HepG2 (cell line): ENCODE data around the gene TEX14. TPM values are rescaled to one million over a fixed set of nuclear protein-coding genes. Genes with fewer than 3 reads are reported as not detected.

Experiments
- ATAC-seq: fragments of 200-7000 bp; cut with Tn5 transposase; 3 replicates; pipeline ENCODE4 v1.9.1; 2020; ENCODE audit warnings: mild to moderate bottlenecking, moderate library complexity
- BruUV-seq: library from RNA; stranded (reverse); fragments of 400-500 nt; replicated peaks from 2 replicates; lab custom pipeline; 2021; lab: Mats Ljungman, UMichigan
- CTCF ChIA-PET: fragments of 300-600 bp; formaldehyde crosslinking; extraction: SDS; loops from one replicate; lab custom pipeline; 2021; ENCODE audit warnings: low total read pairs, inconsistent platforms, low intra/inter-chr PET ratio; lab: Yijun Ruan, JAX
- POLR2A ChIA-PET: fragments of 350-600 bp; sonication (Branson Sonifier 250); formaldehyde crosslinking; loops from one replicate; lab custom pipeline; 2020; ENCODE audit warnings: antibody characterized with exemption, inconsistent platforms; lab: Yijun Ruan, JAX
- DNase-seq: peaks from one replicate; pipeline ENCODE4 v3.0.0-alpha.2; 2015; ENCODE audit warnings: low spot score
- FAIRE-seq: peaks from 3 replicates; lab custom pipeline; 2011; peaks lifted over from hg19 to GRCh38; lab: Jason Lieb, UNC
- H2AFZ ChIP-seq: one replicate; pipeline ENCODE4 v1.6.1; 2011; ENCODE audit warnings: low read length, inconsistent platforms
- H3K27ac ChIP-seq: fragments of 300-600 bp; 3 replicates; pipeline ENCODE4 v1.8.0; 2011; ENCODE audit warnings: mixed run types, mild to moderate bottlenecking, mixed read lengths, low read length, inconsistent platforms; ENCODE audit not compliant: insufficient read depth; ENCODE audit errors: extremely low read length
- H3K27me3 ChIP-seq, 2 experiments: fragments of 200-600 bp in 1 of 2; 2 replicates in 1 of 2; 3 replicates in 1 of 2; pipeline versions ENCODE4 v1.6.0 to v1.8.0; 2011; ENCODE audit warnings: low read length in 2 of 2, mild to moderate bottlenecking in 2 of 2, moderate library complexity in 2 of 2, inconsistent platforms in 1 of 2; ENCODE audit not compliant: insufficient read depth in 2 of 2, control insufficient read depth in 1 of 2
- H3K36me3 ChIP-seq, 2 experiments: fragments of 200-600 bp in 1 of 2; replicated peaks in 1 of 2; 2 replicates in 1 of 2; 3 replicates in 1 of 2; pipeline versions ENCODE4 v1.5.1 to v1.8.0; 2011; ENCODE audit warnings: low read length in 2 of 2, inconsistent platforms in 1 of 2; ENCODE audit not compliant: insufficient read depth in 2 of 2, control insufficient read depth in 1 of 2
- H3K4me1 ChIP-seq: 2 replicates; pipeline ENCODE4 v1.5.1; 2012; ENCODE audit warnings: low read length, inconsistent platforms; ENCODE audit not compliant: insufficient read depth
- H3K4me2 ChIP-seq: 2 replicates; pipeline ENCODE4 v1.6.0; 2011; ENCODE audit warnings: low read depth, low read length, inconsistent platforms
- H3K4me3 ChIP-seq, 3 experiments: fragments of 200-600 bp in 1 of 3; sonication (generic), shearing (Covaris generic) in 1 of 3; replicated peaks in 1 of 3; 2 replicates each; pipeline ENCODE4 v1.5.1; 2011 to 2016; ENCODE audit warnings: low read length in 3 of 3, inconsistent platforms in 2 of 3, low read depth in 2 of 3, mild to moderate bottlenecking in 2 of 3, control low read depth in 1 of 3, mixed read lengths in 1 of 3; ENCODE audit not compliant: insufficient read depth in 1 of 3
- H3K79me2 ChIP-seq: one replicate; pipeline ENCODE4 v1.6.1; 2011; ENCODE audit warnings: low read length, inconsistent platforms; ENCODE audit not compliant: insufficient read depth
- H3K9ac ChIP-seq: 2 replicates; pipeline ENCODE4 v1.6.0; 2011; ENCODE audit warnings: mild to moderate bottlenecking, low read depth, low read length, inconsistent platforms; ENCODE audit not compliant: insufficient read depth
- H3K9me3 ChIP-seq: 2 replicates; pipeline ENCODE4 v1.5.1; 2012; ENCODE audit warnings: mild to moderate bottlenecking, low read length
- H4K20me1 ChIP-seq: 2 replicates; pipeline ENCODE4 v1.6.0; 2011; ENCODE audit warnings: inconsistent platforms, mild to moderate bottlenecking, low read length, moderate library complexity; ENCODE audit not compliant: insufficient read depth
- CHD2 ChIP-seq: IDR thresholded peaks from 2 replicates; pipeline ENCODE4 v1.6.1; 2011; ENCODE audit warnings: low read depth, low read length, improper control_type of control experiment
- DMAP1 ChIP-seq: IDR thresholded peaks from 2 replicates; pipeline ENCODE4 v1.6.1; 2016
- FOSL2 ChIP-seq: sonication (generic); formaldehyde crosslinking; IDR thresholded peaks from 2 replicates; pipeline ENCODE4 v1.4.0; 2020; ENCODE audit warnings: missing genetic modification reagents
- MAFF ChIP-seq: IDR thresholded peaks from 2 replicates; pipeline ENCODE4 v1.6.1; 2011; ENCODE audit warnings: low read depth, low read length, improper control_type of control experiment
- MAFK ChIP-seq, 2 experiments: IDR thresholded peaks in 1 of 2; conservative IDR thresholded peaks in 1 of 2; 2 replicates each; pipeline ENCODE4 v1.6.1; 2011; ENCODE audit warnings: improper control_type of control experiment in 2 of 2, low read length in 2 of 2
- NFE2L2 ChIP-seq: fragments of 150-350 bp; IDR thresholded peaks from 2 replicates; pipeline ENCODE4 v1.6.1; 2014; ENCODE audit warnings: low read length
- SKI ChIP-seq: fragments of 450-650 bp; IDR thresholded peaks from one replicate; pipeline ENCODE4 v1.6.1; 2018; ENCODE audit warnings: mild to moderate bottlenecking; ENCODE audit not compliant: partially characterized antibody
- ZFP36 ChIP-seq: fragments of 150-350 bp; IDR thresholded peaks from 2 replicates; pipeline ENCODE4 v1.6.1; 2018; ENCODE audit warnings: borderline replicate concordance, low read length, low read depth; ENCODE audit not compliant: partially characterized antibody
- ZHX1 ChIP-seq: sonication (generic); formaldehyde crosslinking; IDR thresholded peaks from 2 replicates; pipeline ENCODE4 v1.8.1; 2022; ENCODE audit warnings: low read depth, mild to moderate bottlenecking, missing genetic modification reagents
- ZNF281 ChIP-seq: sonication (generic); formaldehyde crosslinking; IDR thresholded peaks from 2 replicates; pipeline ENCODE4 v1.4.0; 2020; ENCODE audit warnings: missing genetic modification reagents, borderline replicate concordance
- ZNF639 ChIP-seq: conservative IDR thresholded peaks from 2 replicates; pipeline ENCODE4 v1.6.1; 2018; ENCODE audit warnings: missing genetic modification reagents
- ZNF782 ChIP-seq: sonication (generic); formaldehyde crosslinking; IDR thresholded peaks from 2 replicates; pipeline ENCODE4 v1.4.0; 2020; ENCODE audit warnings: missing genetic modification reagents, mild to moderate bottlenecking, borderline replicate concordance
- ZNF891 ChIP-seq: sonication (generic); formaldehyde crosslinking; IDR thresholded peaks from 2 replicates; pipeline ENCODE4 v1.5.0; 2020; ENCODE audit warnings: mild to moderate bottlenecking, missing genetic modification reagents
- WGBS: methylation state at CpG from one replicate; pipeline ENCODE4 v1.1.6; 2017; ENCODE audit warnings: low lambda C conversion rate; 5-methylcytosine and 5-hydroxymethylcytosine counted together
- in situ Hi-C: cut with HindIII; loops from 2 replicates; pipeline ENCODE4 v1.10.0; 2017; ENCODE audit warnings: low pct_unique_long_range_greater_than_20kb; ENCODE audit not compliant: extremely low pct_ligation_motif_present
- intact Hi-C: fragments of 100-400 bp; cut with micrococcal nuclease; formaldehyde crosslinking; loops from one replicate; pipeline ENCODE4 v1.10.0; 2022; ENCODE audit not compliant: unreplicated experiment
- polyA plus RNA-seq, 8 experiments: library from polyadenylated mRNA; depleted of rRNA in 3 of 8; stranded (reverse) in 7 of 8; unstranded in 1 of 8; fragments of >200 nt; fragmentation: Illumina TruSeq in 4 of 8; extraction: Trizol in 4 of 8; gene quantifications; 2 replicates each; pipeline versions ENCODE4 v1.2.1 to v1.2.3, GENCODE V29; 2011 to 2016; ENCODE audit warnings: low read depth in 4 of 8, missing spikeins in 1 of 8, mixed read lengths in 1 of 8; ENCODE audit not compliant: insufficient read depth in 1 of 8
- total RNA-seq, 5 experiments: library from RNA; depleted of rRNA; stranded (reverse); fragments of >200 nt; fragmentation: Illumina TruSeq; extraction: Trizol; gene quantifications; 2 replicates each; pipeline ENCODE4 v1.2.3, GENCODE V29; 2016; ENCODE audit warnings: low read depth in 1 of 5

TEX14 gene
- total and polyA plus RNA-seq, 2 of the 13 experiments (the other 11 are each of a cell fraction or from before 2014, with no cell fraction given): 0.04 to 0.07 TPM

GRCh38 chr17:58734811-58735210, 43.0 kb upstream of the TEX14 start:
- FAIRE-seq (no peak), ATAC-seq (no peak), DNase-seq (no peak)
- Histone ChIP-seq H2AFZ (no peak overlapping the region), H3K36me3 (no peaks in the 10 kb centered on the region), H3K4me1 (no peaks in the 10 kb centered on the region), H3K9me3 (no peaks in the 10 kb centered on the region), H3K27me3 (no peaks in the 10 kb centered on the region), H3K79me2 (no peaks in the 10 kb centered on the region), H3K27ac (no peak overlapping the region), H3K4me2 (no peak overlapping the region), H4K20me1 (no peaks in the 10 kb centered on the region), H3K9ac (no peak overlapping the region), H3K4me3 (no peak overlapping the region)
- CTCF ChIA-PET: no interaction called here
- intact Hi-C loops: no loop called here
- peak; percentile 88 for TF ChIP-seq NFE2L2
- peak; percentile 69 for TF ChIP-seq MAFF
- TF ChIP-seq ZNF281 (CRISPR knock-in tag): no peak
- TF ChIP-seq SKI: no peak
- no peak for TF ChIP-seq FOSL2
- TF ChIP-seq ZNF782 (CRISPR knock-in tag): no peak
- no peak for TF ChIP-seq ZFP36
- no peak for TF ChIP-seq ZNF891 (CRISPR knock-in tag)
- no peak for TF ChIP-seq ZNF639
- no peak for TF ChIP-seq ZHX1
- peak; percentile 75 to 84 for TF ChIP-seq MAFK (conservative IDR thresholded peaks at IDR 0.05 in 1 of 2, IDR thresholded peaks at IDR 0.05 in 1 of 2; ENCODE audit: low read length in 2 of 2)
- no peak for TF ChIP-seq CHD2
- TF ChIP-seq DMAP1: no peak
- WGBS: 94% methylated on average over 3 of the region's 3 CpGs
- in situ Hi-C loops: no loop called here
- no TSS peak for BruUV-seq
- POLR2A ChIA-PET: interaction anchor here (0.7 kb wide), 2 partner anchors 8 to 104 kb away, joined by 3 to 4 read pairs; no protein-coding TSS in a partner anchor
